ENCODE results near the gene IFNG-AS1.

Gene IFNG-AS1

GRCh38 chr12:68011206-68011881 is 22.1 kb downstream of the IFNG-AS1 start:
- H3K27ac ChIP-seq (ENCODE audit: low read depth, low read length), result no peak overlapping the region
- no peak overlapping the region for H3K9ac ChIP-seq (ENCODE audit: low read length in 5 of 5)
- H3K27me3 ChIP-seq (ENCODE audit: control insufficient read depth in 5 of 5, insufficient read depth in 4 of 5, low read length in 5 of 5), result no peaks in the 10 kb centered on the region
- no peak overlapping the region for H3K4me3 ChIP-seq (ENCODE audit: low read depth in 1 of 5, low read length in 5 of 5)
- peaks cover 0 to 2% (median 0%) of the 10 kb centered on the region in 5 donors for H3K9me3 ChIP-seq (ENCODE audit: control insufficient read depth in 5 of 5, low read length in 5 of 5)
- peaks cover 0 to 8% (median 6%) of the 10 kb centered on the region in 5 donors for H3K4me1 ChIP-seq (ENCODE audit: control insufficient read depth in 5 of 5, insufficient read depth in 5 of 5, low read length in 5 of 5)
- no peaks in the 10 kb centered on the region for H3K36me3 ChIP-seq (ENCODE audit: control insufficient read depth in 5 of 5, insufficient read depth in 5 of 5, low read length in 5 of 5)

- no peaks in the 10 kb centered on the region for H3K36me3 ChIP-seq (ENCODE audit: control insufficient read depth in 5 of 5, insufficient read depth in 5 of 5, low read length in 5 of 5)
- H3K4me3 ChIP-seq (ENCODE audit: low read depth in 1 of 5, low read length in 5 of 5), result no peak overlapping the region
- H3K27ac ChIP-seq (ENCODE audit: low read depth, low read length), result no peak overlapping the region
- peaks cover 0 to 2% (median 0%) of the 10 kb centered on the region in 5 donors for H3K9me3 ChIP-seq (ENCODE audit: control insufficient read depth in 5 of 5, low read length in 5 of 5)
- H3K27me3 ChIP-seq (ENCODE audit: control insufficient read depth in 5 of 5, insufficient read depth in 4 of 5, low read length in 5 of 5), result no peaks in the 10 kb centered on the region
- H3K9ac ChIP-seq (ENCODE audit: low read length in 5 of 5), result no peak overlapping the region
- peaks cover 0 to 8% (median 6%) of the 10 kb centered on the region in 5 donors for H3K4me1 ChIP-seq (ENCODE audit: control insufficient read depth in 5 of 5, insufficient read depth in 5 of 5, low read length in 5 of 5)
These were observed 22.6 kb downstream of the IFNG-AS1 start for GRCh38 chr12:68011882-68012207.

- peaks cover 0 to 2% (median 0%) of the 10 kb centered on the region in 5 donors for H3K9me3 ChIP-seq (ENCODE audit: control insufficient read depth in 5 of 5, low read length in 5 of 5)
- H3K36me3 ChIP-seq (ENCODE audit: control insufficient read depth in 5 of 5, insufficient read depth in 5 of 5, low read length in 5 of 5), result no peaks in the 10 kb centered on the region
- H3K4me1 ChIP-seq (ENCODE audit: control insufficient read depth in 5 of 5, insufficient read depth in 5 of 5, low read length in 5 of 5), result peaks cover 0 to 6% (median under 1%) of the 10 kb centered on the region in 5 donors
- H3K27ac ChIP-seq (ENCODE audit: low read depth, low read length), result no peak overlapping the region
- H3K4me3 ChIP-seq (ENCODE audit: low read depth in 1 of 5, low read length in 5 of 5), result no peak overlapping the region
- H3K9ac ChIP-seq (ENCODE audit: low read length in 5 of 5), result no peak overlapping the region
- no peaks in the 10 kb centered on the region for H3K27me3 ChIP-seq (ENCODE audit: control insufficient read depth in 5 of 5, insufficient read depth in 4 of 5, low read length in 5 of 5)
These were observed 23.5 kb downstream of the IFNG-AS1 start for GRCh38 chr12:68012712-68013111.

GRCh38 chr12:68013181-68013580 is 23.9 kb downstream of the IFNG-AS1 start:
- Histone ChIP-seq H3K9me3 (ENCODE audit: control insufficient read depth in 5 of 5, low read length in 5 of 5) (peaks cover 0 to 2% (median 0%) of the 10 kb centered on the region in 5 donors), H3K36me3 (ENCODE audit: control insufficient read depth in 5 of 5, insufficient read depth in 5 of 5, low read length in 5 of 5) (no peaks in the 10 kb centered on the region), H3K4me3 (ENCODE audit: low read depth in 1 of 5, low read length in 5 of 5) (no peak overlapping the region), H3K4me1 (ENCODE audit: control insufficient read depth in 5 of 5, insufficient read depth in 5 of 5, low read length in 5 of 5) (peaks cover 0 to 6% (median 0%) of the 10 kb centered on the region in 5 donors), H3K9ac (ENCODE audit: low read length in 5 of 5) (no peak overlapping the region), H3K27ac (ENCODE audit: low read depth, low read length) (no peak overlapping the region), H3K27me3 (ENCODE audit: control insufficient read depth in 5 of 5, insufficient read depth in 4 of 5, low read length in 5 of 5) (no peaks in the 10 kb centered on the region)

GRCh38 chr12:68016136-68016535 is 26.9 kb downstream of the IFNG-AS1 start:
- Histone ChIP-seq H3K36me3 (ENCODE audit: control insufficient read depth in 5 of 5, insufficient read depth in 5 of 5, low read length in 5 of 5) (no peaks in the 10 kb centered on the region), H3K27me3 (ENCODE audit: control insufficient read depth in 5 of 5, insufficient read depth in 4 of 5, low read length in 5 of 5) (no peaks in the 10 kb centered on the region), H3K9ac (ENCODE audit: low read length in 5 of 5) (no peak overlapping the region), H3K4me3 (ENCODE audit: low read depth in 1 of 5, low read length in 5 of 5) (no peak overlapping the region), H3K9me3 (ENCODE audit: control insufficient read depth in 5 of 5, low read length in 5 of 5) (no peaks in the 10 kb centered on the region), H3K27ac (ENCODE audit: low read depth, low read length) (no peak overlapping the region), H3K4me1 (ENCODE audit: control insufficient read depth in 5 of 5, insufficient read depth in 5 of 5, low read length in 5 of 5) (peaks cover 0 to 6% (median 0%) of the 10 kb centered on the region in 5 donors)

GRCh38 chr12:68018315-68018714 is 29.1 kb downstream of the IFNG-AS1 start:
- H3K36me3 ChIP-seq (ENCODE audit: control insufficient read depth in 5 of 5, insufficient read depth in 5 of 5, low read length in 5 of 5), result no peaks in the 10 kb centered on the region
- no peaks in the 10 kb centered on the region for H3K27me3 ChIP-seq (ENCODE audit: control insufficient read depth in 5 of 5, insufficient read depth in 4 of 5, low read length in 5 of 5)
- no peak overlapping the region for H3K27ac ChIP-seq (ENCODE audit: low read depth, low read length)
- no peak overlapping the region for H3K9ac ChIP-seq (ENCODE audit: low read length in 5 of 5)
- no peaks in the 10 kb centered on the region for H3K4me1 ChIP-seq (ENCODE audit: control insufficient read depth in 5 of 5, insufficient read depth in 5 of 5, low read length in 5 of 5)
- peaks cover 0 to 4% (median 0%) of the 10 kb centered on the region in 5 donors for H3K9me3 ChIP-seq (ENCODE audit: control insufficient read depth in 5 of 5, low read length in 5 of 5)
- H3K4me3 ChIP-seq (ENCODE audit: low read depth in 1 of 5, low read length in 5 of 5), result no peak overlapping the region

GRCh38 chr12:68020049-68020448 is 30.8 kb downstream of the IFNG-AS1 start:
- peaks cover 0 to 4% (median 0%) of the 10 kb centered on the region in 5 donors for H3K9me3 ChIP-seq (ENCODE audit: control insufficient read depth in 5 of 5, low read length in 5 of 5)
- H3K27ac ChIP-seq (ENCODE audit: low read depth, low read length), result no peak overlapping the region
- no peak overlapping the region for H3K9ac ChIP-seq (ENCODE audit: low read length in 5 of 5)
- H3K4me1 ChIP-seq (ENCODE audit: control insufficient read depth in 5 of 5, insufficient read depth in 5 of 5, low read length in 5 of 5), result no peaks in the 10 kb centered on the region
- no peak overlapping the region for H3K4me3 ChIP-seq (ENCODE audit: low read depth in 1 of 5, low read length in 5 of 5)
- no peaks in the 10 kb centered on the region for H3K27me3 ChIP-seq (ENCODE audit: control insufficient read depth in 5 of 5, insufficient read depth in 4 of 5, low read length in 5 of 5)
- no peaks in the 10 kb centered on the region for H3K36me3 ChIP-seq (ENCODE audit: control insufficient read depth in 5 of 5, insufficient read depth in 5 of 5, low read length in 5 of 5)

- H3K36me3 ChIP-seq (ENCODE audit: control insufficient read depth in 5 of 5, insufficient read depth in 5 of 5, low read length in 5 of 5), result no peaks in the 10 kb centered on the region
- no peak overlapping the region for H3K27ac ChIP-seq (ENCODE audit: low read depth, low read length)
- H3K27me3 ChIP-seq (ENCODE audit: control insufficient read depth in 5 of 5, insufficient read depth in 4 of 5, low read length in 5 of 5), result no peaks in the 10 kb centered on the region
- H3K9me3 ChIP-seq (ENCODE audit: control insufficient read depth in 5 of 5, low read length in 5 of 5), result peaks cover 0 to 4% (median 0%) of the 10 kb centered on the region in 5 donors
- H3K4me3 ChIP-seq (ENCODE audit: low read depth in 1 of 5, low read length in 5 of 5), result no peak overlapping the region
- H3K4me1 ChIP-seq (ENCODE audit: control insufficient read depth in 5 of 5, insufficient read depth in 5 of 5, low read length in 5 of 5), result no peaks in the 10 kb centered on the region
- no peak overlapping the region for H3K9ac ChIP-seq (ENCODE audit: low read length in 5 of 5)
These were observed 31.5 kb downstream of the IFNG-AS1 start for GRCh38 chr12:68020699-68021098.

- Histone ChIP-seq H3K27ac (ENCODE audit: low read depth, low read length) (no peak overlapping the region), H3K9me3 (ENCODE audit: control insufficient read depth in 5 of 5, low read length in 5 of 5) (no peaks in the 10 kb centered on the region), H3K4me1 (ENCODE audit: control insufficient read depth in 5 of 5, insufficient read depth in 5 of 5, low read length in 5 of 5) (no peaks in the 10 kb centered on the region), H3K9ac (ENCODE audit: low read length in 5 of 5) (no peak overlapping the region), H3K36me3 (ENCODE audit: control insufficient read depth in 5 of 5, insufficient read depth in 5 of 5, low read length in 5 of 5) (no peaks in the 10 kb centered on the region), H3K4me3 (ENCODE audit: low read depth in 1 of 5, low read length in 5 of 5) (no peak overlapping the region), H3K27me3 (ENCODE audit: control insufficient read depth in 5 of 5, insufficient read depth in 4 of 5, low read length in 5 of 5) (no peaks in the 10 kb centered on the region)
These were observed 39.4 kb downstream of the IFNG-AS1 start for GRCh38 chr12:68028647-68029046.

GRCh38 chr12:68030248-68030647 is 41.0 kb downstream of the IFNG-AS1 start:
- H3K27ac ChIP-seq (ENCODE audit: low read depth, low read length), result no peak overlapping the region
- no peaks in the 10 kb centered on the region for H3K9me3 ChIP-seq (ENCODE audit: control insufficient read depth in 5 of 5, low read length in 5 of 5)
- H3K4me1 ChIP-seq (ENCODE audit: control insufficient read depth in 5 of 5, insufficient read depth in 5 of 5, low read length in 5 of 5), result no peaks in the 10 kb centered on the region
- no peaks in the 10 kb centered on the region for H3K27me3 ChIP-seq (ENCODE audit: control insufficient read depth in 5 of 5, insufficient read depth in 4 of 5, low read length in 5 of 5)
- H3K9ac ChIP-seq (ENCODE audit: low read length in 5 of 5), result no peak overlapping the region
- no peak overlapping the region for H3K4me3 ChIP-seq (ENCODE audit: low read depth in 1 of 5, low read length in 5 of 5)
- no peaks in the 10 kb centered on the region for H3K36me3 ChIP-seq (ENCODE audit: control insufficient read depth in 5 of 5, insufficient read depth in 5 of 5, low read length in 5 of 5)
